ENCODE results near the gene CPNE7.

DNA sequence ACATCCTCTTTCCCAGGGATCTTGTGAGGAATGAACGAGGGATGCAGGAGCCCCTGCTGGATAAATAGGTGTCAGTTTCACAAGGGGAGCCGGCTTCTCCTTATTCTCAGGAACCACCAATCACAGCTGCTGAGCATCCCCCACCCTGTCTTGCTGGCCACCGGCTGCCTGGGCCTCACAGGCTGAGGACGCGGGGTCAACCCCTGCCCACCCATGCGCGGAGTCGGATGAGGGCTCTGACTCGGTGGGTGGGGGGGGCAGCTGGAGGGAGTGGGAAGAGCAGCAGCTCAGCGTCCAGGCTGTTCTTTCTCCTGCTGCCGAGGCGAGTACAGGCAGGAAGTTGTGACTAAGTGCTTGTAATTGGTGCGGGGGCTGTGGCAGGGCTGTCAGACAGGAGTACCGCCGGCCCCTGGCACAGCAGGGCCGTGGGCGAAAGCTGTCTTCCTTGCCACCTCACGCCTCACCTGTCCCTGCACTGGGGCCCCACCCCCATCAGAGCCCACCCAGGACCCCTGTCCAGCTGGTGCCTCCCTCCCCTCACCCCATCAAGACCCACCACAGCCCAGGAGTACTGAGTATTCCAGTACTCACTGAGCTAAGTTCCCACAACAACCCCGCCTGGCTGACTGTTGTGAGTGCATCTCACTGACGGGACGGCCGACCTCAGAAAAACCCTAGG lies 26.9 kb downstream of the CPNE7 start:
- TF ChIP-seq EP300 (IDR thresholded peaks at IDR 0.05; ENCODE audit: low read depth in 2 of 2, low read length in 2 of 2) (no peak), EP300 (CRISPR knock-in tag; IDR thresholded peaks at IDR 0.05; ENCODE audit: borderline replicate concordance) (no peak), FOXJ3 (CRISPR knock-in tag; IDR thresholded peaks at IDR 0.05; ENCODE audit: borderline replicate concordance) (no peak), ZBTB20 (CRISPR knock-in tag; IDR thresholded peaks at IDR 0.05; ENCODE audit: borderline replicate concordance, low read depth) (no peak), CHD4 (IDR thresholded peaks at IDR 0.05; ENCODE audit: borderline replicate concordance, low read length) (no peak), ZNF264 (CRISPR knock-in tag; IDR thresholded peaks at IDR 0.05) (no peak), FOXA1 (IDR thresholded peaks at IDR 0.05) (no peak), FOXA1 (CRISPR knock-in tag; IDR thresholded peaks at IDR 0.05) (no peak), POLR2A (IDR thresholded peaks at IDR 0.05; ENCODE audit: insufficient read depth in 1 of 2, low read depth in 2 of 2, low read length in 2 of 2) (no peak), MAFG (CRISPR knock-in tag; IDR thresholded peaks at IDR 0.05) (no peak), MAFK (conservative IDR thresholded peaks at IDR 0.05 in 1 of 2, IDR thresholded peaks at IDR 0.05 in 1 of 2; ENCODE audit: low read length in 2 of 2) (no peak), MED8 (CRISPR knock-in tag; IDR thresholded peaks at IDR 0.05; ENCODE audit: insufficient replicate concordance) (no peak), ZMYM3 (CRISPR knock-in tag; IDR thresholded peaks at IDR 0.05) (no peak)
- TF ChIP-seq, protein P1, sequence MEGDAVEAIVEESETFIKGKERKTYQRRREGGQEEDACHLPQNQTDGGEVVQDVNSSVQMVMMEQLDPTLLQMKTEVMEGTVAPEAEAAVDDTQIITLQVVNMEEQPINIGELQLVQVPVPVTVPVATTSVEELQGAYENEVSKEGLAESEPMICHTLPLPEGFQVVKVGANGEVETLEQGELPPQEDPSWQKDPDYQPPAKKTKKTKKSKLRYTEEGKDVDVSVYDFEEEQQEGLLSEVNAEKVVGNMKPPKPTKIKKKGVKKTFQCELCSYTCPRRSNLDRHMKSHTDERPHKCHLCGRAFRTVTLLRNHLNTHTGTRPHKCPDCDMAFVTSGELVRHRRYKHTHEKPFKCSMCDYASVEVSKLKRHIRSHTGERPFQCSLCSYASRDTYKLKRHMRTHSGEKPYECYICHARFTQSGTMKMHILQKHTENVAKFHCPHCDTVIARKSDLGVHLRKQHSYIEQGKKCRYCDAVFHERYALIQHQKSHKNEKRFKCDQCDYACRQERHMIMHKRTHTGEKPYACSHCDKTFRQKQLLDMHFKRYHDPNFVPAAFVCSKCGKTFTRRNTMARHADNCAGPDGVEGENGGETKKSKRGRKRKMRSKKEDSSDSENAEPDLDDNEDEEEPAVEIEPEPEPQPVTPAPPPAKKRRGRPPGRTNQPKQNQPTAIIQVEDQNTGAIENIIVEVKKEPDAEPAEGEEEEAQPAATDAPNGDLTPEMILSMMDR (CRISPR knock-in tag; IDR thresholded peaks at IDR 0.05), result no peak

Data from HepG2 (cell line).